Measurements from ENCODE around the gene MLLT10. TPM values are rescaled to one million over a fixed set of nuclear protein-coding genes. Genes with fewer than 3 reads are reported as not detected.

Gene MLLT10
- total and polyA plus RNA-seq, 2 experiments from 2014 or later: 16.8 to 34.9 TPM

- no peak overlapping the region for H3K27ac ChIP-seq
- no peak overlapping the region for H2AFZ ChIP-seq
- no peak overlapping the region for H3K4me2 ChIP-seq
- H3K4me3 ChIP-seq: no peak overlapping the region
- peaks cover 21% of the 10 kb centered on the region for H3K79me2 ChIP-seq
- 97% methylated on average over 3 of the region's 3 CpGs for WGBS (ENCODE audit: low lambda C conversion rate, missing lambda C conversion rate)
- no peak for DNase-seq (ENCODE audit: low spot score)
- H3K4me1 ChIP-seq (ENCODE audit: insufficient read depth): no peaks in the 10 kb centered on the region
- H3K9me2 ChIP-seq (replicated peaks; ENCODE audit: insufficient read depth): no peaks in the 10 kb centered on the region
- no peaks in the 10 kb centered on the region for H3K9me3 ChIP-seq (ENCODE audit: low read depth)
- no peaks in the 10 kb centered on the region for H4K20me1 ChIP-seq (ENCODE audit: insufficient read depth, poor library complexity, severe bottlenecking)
- no peaks in the 10 kb centered on the region for H3K27me3 ChIP-seq
- no peak for TF ChIP-seq CTCF (IDR thresholded peaks at IDR 0.05; ENCODE audit: poor library complexity)
- no peak for TF ChIP-seq EZH2phosphoT487 (IDR thresholded peaks at IDR 0.05; ENCODE audit: low read depth, severe bottlenecking, unreplicated experiment)
- no peak for TF ChIP-seq EZH2 (IDR thresholded peaks at IDR 0.05; ENCODE audit: borderline replicate concordance)
- no peaks in the 10 kb centered on the region for H3K36me3 ChIP-seq (replicated peaks; ENCODE audit: insufficient read depth, low read depth)
Observed at GRCh38 chr10:21637795-21638194, 103.8 kb downstream of the MLLT10 start.

DNA sequence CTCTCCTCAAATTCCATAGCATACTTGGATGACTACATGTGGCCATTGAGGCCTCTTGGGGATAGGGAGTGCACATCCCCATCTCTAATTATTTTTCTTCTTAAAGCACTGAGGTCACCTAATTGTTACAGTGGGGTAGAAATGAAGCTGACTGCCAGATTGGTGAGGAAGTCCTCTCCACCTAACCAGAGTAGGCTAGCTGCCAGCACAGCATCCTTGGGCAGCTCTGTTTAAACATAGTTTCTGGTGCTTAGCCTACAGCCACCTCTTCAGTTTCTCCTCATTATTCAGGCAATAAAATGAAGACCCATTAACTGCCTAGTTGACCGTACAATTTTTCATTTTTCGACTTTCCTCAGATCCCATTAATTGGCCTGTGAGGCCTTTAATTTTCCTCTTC, 104.6 kb downstream of the MLLT10 start:
- Histone ChIP-seq H3K9me2 (replicated peaks; ENCODE audit: insufficient read depth) (no peaks in the 10 kb centered on the region), H3K27ac (no peak overlapping the region), H4K20me1 (ENCODE audit: insufficient read depth, poor library complexity, severe bottlenecking) (no peaks in the 10 kb centered on the region), H3K79me2 (peaks cover 29% of the 10 kb centered on the region), H3K4me3 (no peak overlapping the region), H3K4me2 (no peak overlapping the region), H3K27me3 (no peaks in the 10 kb centered on the region), H2AFZ (no peak overlapping the region), H3K36me3 (replicated peaks; ENCODE audit: insufficient read depth, low read depth) (no peaks in the 10 kb centered on the region), H3K4me1 (ENCODE audit: insufficient read depth) (no peaks in the 10 kb centered on the region), H3K9me3 (ENCODE audit: low read depth) (no peaks in the 10 kb centered on the region)
- DNase-seq (ENCODE audit: low spot score): no peak
- TF ChIP-seq EZH2phosphoT487 (IDR thresholded peaks at IDR 0.05; ENCODE audit: low read depth, severe bottlenecking, unreplicated experiment): no peak
- no peak for TF ChIP-seq EZH2 (IDR thresholded peaks at IDR 0.05; ENCODE audit: borderline replicate concordance)
- TF ChIP-seq CTCF (IDR thresholded peaks at IDR 0.05; ENCODE audit: poor library complexity): no peak
- WGBS (ENCODE audit: low lambda C conversion rate, missing lambda C conversion rate): 87% methylated on average over 2 of the region's 2 CpGs

DNA sequence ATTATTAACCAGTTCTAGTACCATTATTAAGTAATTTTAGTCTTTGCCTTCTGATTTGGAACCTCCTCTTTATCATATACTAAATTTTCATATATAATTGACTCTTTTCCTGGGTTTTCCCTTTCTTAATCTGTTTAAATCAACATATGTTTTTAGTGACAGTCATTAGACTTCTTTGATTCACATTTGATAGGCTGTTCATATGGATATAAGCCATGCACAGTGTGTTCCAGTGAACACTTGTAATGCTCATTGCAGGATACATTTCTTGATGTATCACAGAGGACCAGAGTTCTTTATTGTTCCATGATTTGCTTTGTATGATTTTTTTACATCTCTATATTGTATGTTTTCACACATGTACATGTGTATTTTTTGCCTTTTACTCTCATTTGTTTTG, 114.0 kb downstream of the MLLT10 start:
- no peak for DNase-seq (ENCODE audit: low spot score)
- Histone ChIP-seq H3K4me1 (ENCODE audit: insufficient read depth) (no peaks in the 10 kb centered on the region), H3K4me2 (no peak overlapping the region), H3K27me3 (no peaks in the 10 kb centered on the region), H3K27ac (no peak overlapping the region), H4K20me1 (ENCODE audit: insufficient read depth, poor library complexity, severe bottlenecking) (peaks cover 6% of the 10 kb centered on the region), H3K9me2 (replicated peaks; ENCODE audit: insufficient read depth) (no peaks in the 10 kb centered on the region), H3K79me2 (peaks cover 44% of the 10 kb centered on the region), H3K4me3 (no peak overlapping the region), H2AFZ (no peak overlapping the region), H3K9me3 (ENCODE audit: low read depth) (no peaks in the 10 kb centered on the region), H3K36me3 (replicated peaks; ENCODE audit: insufficient read depth, low read depth) (no peaks in the 10 kb centered on the region)
- no peak for TF ChIP-seq EZH2 (IDR thresholded peaks at IDR 0.05; ENCODE audit: borderline replicate concordance)
- TF ChIP-seq CTCF (IDR thresholded peaks at IDR 0.05; ENCODE audit: poor library complexity): no peak
- no peak for TF ChIP-seq EZH2phosphoT487 (IDR thresholded peaks at IDR 0.05; ENCODE audit: low read depth, severe bottlenecking, unreplicated experiment)

DNA sequence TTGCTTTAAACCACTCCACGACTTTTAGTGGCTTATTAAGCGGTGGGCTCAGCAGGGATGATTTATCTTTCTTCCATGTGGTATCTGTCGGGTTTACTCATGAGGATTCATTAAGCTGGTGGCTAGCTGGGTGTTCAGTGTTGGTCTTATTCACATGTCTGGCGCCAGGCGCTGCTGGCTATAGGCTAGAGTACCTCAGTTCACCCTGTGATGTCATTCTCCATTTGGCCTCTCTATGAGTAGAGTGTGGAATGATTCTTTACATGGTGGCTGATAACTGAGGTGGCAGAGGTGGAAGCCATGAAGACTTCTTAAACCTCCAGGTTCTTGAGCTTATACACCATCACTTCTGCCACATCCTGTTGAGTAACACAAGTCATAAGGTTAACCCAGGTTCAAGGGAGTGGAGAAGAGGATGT, 115.4 kb downstream of the MLLT10 start:
- Histone ChIP-seq H3K4me1 (ENCODE audit: insufficient read depth) (no peaks in the 10 kb centered on the region), H3K9me2 (replicated peaks; ENCODE audit: insufficient read depth) (no peaks in the 10 kb centered on the region), H3K79me2 (peaks cover 47% of the 10 kb centered on the region), H4K20me1 (ENCODE audit: insufficient read depth, poor library complexity, severe bottlenecking) (peaks cover 4% of the 10 kb centered on the region), H3K4me2 (no peak overlapping the region), H3K27me3 (no peaks in the 10 kb centered on the region), H2AFZ (no peak overlapping the region), H3K9me3 (ENCODE audit: low read depth) (no peaks in the 10 kb centered on the region), H3K4me3 (no peak overlapping the region), H3K27ac (no peak overlapping the region), H3K36me3 (replicated peaks; ENCODE audit: insufficient read depth, low read depth) (no peaks in the 10 kb centered on the region)
- WGBS (ENCODE audit: low lambda C conversion rate, missing lambda C conversion rate): 71% methylated on average over 5 of the region's 5 CpGs
- DNase-seq (ENCODE audit: low spot score): no peak
- TF ChIP-seq EZH2phosphoT487 (IDR thresholded peaks at IDR 0.05; ENCODE audit: low read depth, severe bottlenecking, unreplicated experiment) (no peak), CTCF (IDR thresholded peaks at IDR 0.05; ENCODE audit: poor library complexity) (no peak), EZH2 (IDR thresholded peaks at IDR 0.05; ENCODE audit: borderline replicate concordance) (no peak)

All from hepatocyte (in vitro differentiated cells).